Testis (tissue), 2 donors: ENCODE results near the gene SPI1.

Experiments
- CTCF ChIP-seq, 3 experiments: fragments of 450-650 bp in 2 of 3; fragments of 200-600 bp in 1 of 3; sonication (generic) in 1 of 3; IDR thresholded peaks; one replicate each; pipeline ENCODE4 v1.5.1; 2016 to 2019; ENCODE audit warnings: antibody characterized with exemption in 3 of 3, mild to moderate bottlenecking in 2 of 3, moderate library complexity in 1 of 3
- POLR2A ChIP-seq: fragments of 450-650 bp; IDR thresholded peaks from one replicate; pipeline ENCODE4 v1.6.1; 2017; ENCODE audit warnings: antibody characterized with exemption, mild to moderate bottlenecking, moderate library complexity

GRCh38 chr11:47349521-47350095 is 28.7 kb downstream of the SPI1 start:
- no peak for TF ChIP-seq CTCF (IDR thresholded peaks at IDR 0.05)
- no peak for TF ChIP-seq POLR2A
